Esophagus muscularis mucosa (tissue), 4 donors: ENCODE measurements around the gene LTBP4. TPM values are rescaled to one million over a fixed set of nuclear protein-coding genes. Genes with fewer than 3 reads are reported as not detected.

ENCODE experiments used
- DNase-seq: peaks from one replicate; pipeline ENCODE4 v3.0.0-alpha.2; 2017; ENCODE audit errors: extremely low spot score
- H3K27ac ChIP-seq, 4 donors: fragments of 200-600 bp; sonication (generic); replicated peaks in 1 of 4; 1 replicate in 3 of 4; 2 replicates in 1 of 4; pipeline ENCODE4 v1.5.1; 2016 to 2019; ENCODE audit warnings: mild to moderate bottlenecking in 1 of 4
- H3K27me3 ChIP-seq, 4 donors: fragments of 200-600 bp; sonication (generic); one replicate each; pipeline versions ENCODE4 v1.5.1 to v1.6.0; 2016 to 2019
- H3K36me3 ChIP-seq, 4 donors: fragments of 200-600 bp; sonication (generic); one replicate each; pipeline ENCODE4 v1.5.1; 2016 to 2019
- H3K4me1 ChIP-seq, 4 donors: fragments of 200-600 bp; sonication (generic); one replicate each; pipeline ENCODE4 v1.5.1; 2016 to 2019
- H3K4me3 ChIP-seq, 4 donors: fragments of 200-600 bp; sonication (generic); 1 replicate in 2 of 4; 2 replicates in 2 of 4; pipeline ENCODE4 v1.5.1; 2016 to 2019; ENCODE audit warnings: mild to moderate bottlenecking in 4 of 4, moderate library complexity in 1 of 4
- H3K9me3 ChIP-seq, 4 donors: fragments of 200-600 bp; sonication (generic); 1 replicate in 3 of 4; 2 replicates in 1 of 4; pipeline ENCODE4 v1.5.1; 2016 to 2019
- CTCF ChIP-seq, 3 experiments: fragments of 200-600 bp in 2 of 3; fragments of 450-650 bp in 1 of 3; sonication (generic) in 2 of 3; IDR thresholded peaks; one replicate each; pipeline ENCODE4 v1.5.1; 2017 to 2019; ENCODE audit warnings: antibody characterized with exemption in 3 of 3, mild to moderate bottlenecking in 2 of 3, moderate library complexity in 1 of 3
- EP300 ChIP-seq: sonication (generic); formaldehyde crosslinking; IDR thresholded peaks from one replicate; pipeline ENCODE4 v1.6.1; 2017; ENCODE audit warnings: antibody characterized with exemption
- POLR2A ChIP-seq: fragments of 450-650 bp; IDR thresholded peaks from one replicate; pipeline ENCODE4 v1.6.1; 2017; ENCODE audit warnings: antibody characterized with exemption, moderate library complexity, mild to moderate bottlenecking, low read depth
- POLR2AphosphoS5 ChIP-seq, 2 donors: sonication (generic); formaldehyde crosslinking; IDR thresholded peaks; one replicate each; pipeline ENCODE4 v1.6.1; 2017; ENCODE audit warnings: antibody characterized with exemption in 2 of 2
- WGBS: methylation state at CpG from one replicate; pipeline ENCODE4 v1.1.5; 2018; 5-methylcytosine and 5-hydroxymethylcytosine counted together
- intact Hi-C: fragments of 100-400 bp; cut with DNase I; formaldehyde crosslinking; loops from one replicate; pipeline ENCODE4 v1.15.1; 2023
- total RNA-seq, 4 donors: library from RNA; depleted of rRNA; stranded (reverse); fragments of >200 nt; gene quantifications; one replicate each; pipeline versions ENCODE4 v1.1.0 to v1.2.1, GENCODE V29; 2016

Gene LTBP4
- total RNA-seq, 4 donors from 2014 or later, result 358 to 430 (median 397) TPM

GRCh38 chr19:40570313-40571004 lies 30.7 kb upstream of the LTBP4 start:
- Histone ChIP-seq H3K36me3 (no peaks in the 10 kb centered on the region), H3K27me3 (peaks cover 5 to 36% (median 28%) of the 10 kb centered on the region in 4 donors), H3K27ac (peak overlapping the region; percentile 68 to 71 (median 68)), H3K4me3 (peak overlapping the region; percentile 46 to 62 (median 52)), H3K4me1 (peaks cover 13 to 29% (median 26%) of the 10 kb centered on the region in 4 donors), H3K9me3 (no peaks in the 10 kb centered on the region)
- TF ChIP-seq POLR2A (no peak), CTCF (IDR thresholded peaks at IDR 0.05) (peak in 1 of 3 experiments; percentile 48), POLR2AphosphoS5 (IDR thresholded peaks at IDR 0.05) (peak; percentile 38 to 87), EP300 (no peak)
- peak; percentile 100 for DNase-seq
- 0% methylated on average over 14 of the region's 53 CpGs for WGBS
- intact Hi-C loops, result no loop called here

- peaks cover 5 to 31% (median 23%) of the 10 kb centered on the region in 4 donors for H3K27me3 ChIP-seq
- no peak for DNase-seq
- H3K4me1 ChIP-seq, result peaks cover 13 to 33% (median 28%) of the 10 kb centered on the region in 4 donors
- TF ChIP-seq EP300, result no peak
- peak in 1 of 2 donors; percentile 21 for TF ChIP-seq POLR2AphosphoS5 (IDR thresholded peaks at IDR 0.05)
- no peaks in the 10 kb centered on the region for H3K9me3 ChIP-seq
- intact Hi-C loops, result no loop called here
- peak overlapping the region in 3 of 4 donors; percentile 46 to 62 (median 51) for H3K4me3 ChIP-seq
- no peaks in the 10 kb centered on the region for H3K36me3 ChIP-seq
- WGBS, result 23% methylated on average over 3 of the region's 3 CpGs
- H3K27ac ChIP-seq, result peak overlapping the region; percentile 68 to 71 (median 68)
Measured at GRCh38 chr19:40571005-40571318, 30.2 kb upstream of the LTBP4 start.

GRCh38 chr19:40571831-40572495 lies 29.2 kb upstream of the LTBP4 start:
- H3K36me3 ChIP-seq, result no peaks in the 10 kb centered on the region
- H3K4me1 ChIP-seq, result peaks cover 13 to 38% (median 32%) of the 10 kb centered on the region in 4 donors
- H3K4me3 ChIP-seq, result no peak overlapping the region
- H3K9me3 ChIP-seq, result no peaks in the 10 kb centered on the region
- H3K27ac ChIP-seq, result peak overlapping the region in 3 of 4 donors; percentile 68 to 71 (median 68)
- 96% methylated on average over 8 of the region's 10 CpGs for WGBS
- H3K27me3 ChIP-seq, result peaks cover 5 to 21% (median 13%) of the 10 kb centered on the region in 4 donors
- intact Hi-C loops, result no loop called here
- TF ChIP-seq CTCF (IDR thresholded peaks at IDR 0.05) (no peak), EP300 (no peak), POLR2A (no peak), POLR2AphosphoS5 (IDR thresholded peaks at IDR 0.05) (no peak)
- no peak for DNase-seq

- intact Hi-C loops, result no loop called here
- WGBS, result 78% methylated on average over 18 of the region's 18 CpGs
- no peak for DNase-seq
Measured at GRCh38 chr19:40575326-40575725, 25.8 kb upstream of the LTBP4 start.

More at GRCh38 chr19:40575326-40575725, 25.8 kb upstream of the LTBP4 start:
- Histone ChIP-seq H3K27ac (no peak overlapping the region), H3K27me3 (no peaks in the 10 kb centered on the region), H3K4me3 (no peak overlapping the region), H3K4me1 (peaks cover 13 to 33% (median 30%) of the 10 kb centered on the region in 4 donors), H3K36me3 (peaks cover 3 to 9% (median 5%) of the 10 kb centered on the region in 4 donors), H3K9me3 (no peaks in the 10 kb centered on the region)
- TF ChIP-seq POLR2A, result no peak
- no peak for TF ChIP-seq CTCF (IDR thresholded peaks at IDR 0.05)
- no peak for TF ChIP-seq POLR2AphosphoS5 (IDR thresholded peaks at IDR 0.05)
- no peak for TF ChIP-seq EP300
